GM19351 (cell line): ENCODE results near the gene XRCC5.
"Not testable (repeated sequence)": the region's sequence is repeated elsewhere in the genome, so short reads cannot be mapped to it uniquely, and the experiment has no call there.

ENCODE experiments used
- ATAC-seq: cut with Tn5 transposase; IDR thresholded peaks from one replicate; pipeline ENCODE4 v1.9.1; 2021; ENCODE audit warnings: mild to moderate bottlenecking, moderate library complexity; ENCODE audit not compliant: unreplicated experiment

Gene XRCC5

GRCh38 chr2:216116418-216116817, 7.3 kb downstream of the XRCC5 start:
- no peak for ATAC-seq

GRCh38 chr2:216117561-216118340, 8.6 kb downstream of the XRCC5 start:
- no peak for ATAC-seq

- ATAC-seq: no peak
These were observed 9.3 kb downstream of the XRCC5 start for GRCh38 chr2:216118474-216118873.

GRCh38 chr2:216119146-216119545, 10.0 kb downstream of the XRCC5 start:
- no peak for ATAC-seq

- ATAC-seq: no peak
These were observed 10.8 kb downstream of the XRCC5 start for GRCh38 chr2:216119986-216120385.

GRCh38 chr2:216121255-216121654, 12.1 kb downstream of the XRCC5 start:
- ATAC-seq: no peak

GRCh38 chr2:216126943-216127342, 17.8 kb downstream of the XRCC5 start:
- ATAC-seq: no peak

- no peak for ATAC-seq
These were observed 21.3 kb downstream of the XRCC5 start for GRCh38 chr2:216130346-216130971.

GRCh38 chr2:216131175-216131926, 22.2 kb downstream of the XRCC5 start:
- ATAC-seq: no peak

- no peak for ATAC-seq
These were observed 23.4 kb downstream of the XRCC5 start for GRCh38 chr2:216132585-216132984.

- ATAC-seq: no peak
These were observed 24.2 kb downstream of the XRCC5 start for GRCh38 chr2:216133397-216133796.

- ATAC-seq: no peak
These were observed 25.9 kb downstream of the XRCC5 start for GRCh38 chr2:216134958-216135541.

- ATAC-seq: no peak
These were observed 30.7 kb downstream of the XRCC5 start for GRCh38 chr2:216139884-216140283.

GRCh38 chr2:216141516-216141915, 32.4 kb downstream of the XRCC5 start:
- ATAC-seq: not testable (repeated sequence)

- ATAC-seq: peak; percentile 99
These were observed 33.4 kb downstream of the XRCC5 start for GRCh38 chr2:216142540-216142939.

- no peak for ATAC-seq
These were observed 35.2 kb downstream of the XRCC5 start for GRCh38 chr2:216144372-216144771.

GRCh38 chr2:216144857-216145256, 35.7 kb downstream of the XRCC5 start:
- ATAC-seq: no peak

- no peak for ATAC-seq
These were observed 37.4 kb downstream of the XRCC5 start for GRCh38 chr2:216146573-216146972.

- no peak for ATAC-seq
These were observed 38.3 kb downstream of the XRCC5 start for GRCh38 chr2:216147172-216148131.

GRCh38 chr2:216148983-216149382, 39.8 kb downstream of the XRCC5 start:
- ATAC-seq: no peak
